NK-92 (cell line): ENCODE results near the gene PPP2R5E.
"Not testable (repeated sequence)": the region's sequence is repeated elsewhere in the genome, so short reads cannot be mapped to it uniquely, and the experiment has no call there.

Source experiments
- DNase-seq: peaks from one replicate; lab custom pipeline; 2025; ENCODE audit not compliant: unreplicated experiment; lab: John Stamatoyannopoulos, UW

PPP2R5E gene

DNA sequence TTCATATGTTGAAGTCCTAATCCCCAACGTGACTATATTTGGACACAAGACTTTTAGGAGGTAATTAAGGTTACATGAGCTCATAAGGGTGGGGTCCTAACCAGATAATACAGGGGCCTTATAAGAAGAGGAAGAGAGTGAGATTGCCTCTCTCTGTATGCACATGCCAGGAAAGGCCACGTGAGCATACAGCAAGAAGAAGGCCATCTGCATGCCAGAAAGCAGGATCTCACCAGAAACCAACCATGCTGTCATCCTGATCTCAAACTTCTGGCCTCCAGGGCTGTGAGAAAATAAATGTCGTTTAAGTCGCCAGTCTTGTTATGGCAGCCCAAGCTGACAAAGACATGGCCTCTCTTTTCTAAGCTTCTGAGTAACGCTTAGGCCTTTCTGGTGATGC is 155.5 kb downstream of the PPP2R5E start:
- no peak for DNase-seq

DNA sequence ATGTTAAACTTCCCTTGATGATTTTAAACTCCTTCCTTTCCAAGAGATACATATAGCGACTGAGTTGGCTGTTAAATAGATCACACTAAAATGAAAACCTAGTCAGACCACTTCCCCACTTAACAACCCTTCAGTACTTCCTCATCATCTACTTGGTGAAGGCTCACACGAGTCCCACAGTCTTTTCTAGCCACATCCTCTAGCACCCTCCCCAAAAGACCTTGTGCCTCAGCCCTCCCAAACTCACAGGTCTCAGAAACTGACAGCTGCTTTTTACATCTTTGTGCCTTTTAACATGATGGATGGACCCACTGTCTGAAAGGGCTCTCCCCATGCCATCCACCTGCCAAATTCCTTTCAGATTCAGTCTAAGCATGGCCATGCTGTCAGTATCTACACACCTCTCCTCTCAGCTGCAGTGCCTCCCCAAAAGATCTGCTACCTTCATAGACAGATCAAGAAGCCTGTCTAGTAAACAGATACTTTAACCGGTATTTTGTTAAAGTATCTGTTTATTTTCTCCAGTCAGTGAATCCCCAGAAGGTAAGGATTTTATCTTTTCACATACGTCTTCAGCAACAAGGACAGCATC is 159.3 kb downstream of the PPP2R5E start:
- DNase-seq, result no peak

DNA sequence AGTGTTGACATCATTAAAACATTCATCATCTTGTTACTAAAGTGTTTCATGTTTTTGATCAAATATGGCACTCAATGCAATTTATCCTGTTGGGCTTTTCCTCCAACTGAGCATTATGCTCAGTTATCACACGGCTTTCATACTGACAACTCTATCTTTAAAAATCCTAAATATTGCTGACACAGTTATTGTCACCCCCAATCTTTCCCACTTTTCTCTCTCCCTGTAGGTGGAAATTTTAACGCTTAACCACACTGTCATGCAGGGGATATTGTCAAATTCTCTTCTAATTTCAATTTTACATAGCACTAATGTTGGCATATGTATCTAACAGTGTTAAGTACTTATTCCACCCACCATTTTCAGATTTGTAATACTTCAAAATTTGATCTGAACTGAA is 164.7 kb downstream of the PPP2R5E start:
- no peak for DNase-seq

DNA sequence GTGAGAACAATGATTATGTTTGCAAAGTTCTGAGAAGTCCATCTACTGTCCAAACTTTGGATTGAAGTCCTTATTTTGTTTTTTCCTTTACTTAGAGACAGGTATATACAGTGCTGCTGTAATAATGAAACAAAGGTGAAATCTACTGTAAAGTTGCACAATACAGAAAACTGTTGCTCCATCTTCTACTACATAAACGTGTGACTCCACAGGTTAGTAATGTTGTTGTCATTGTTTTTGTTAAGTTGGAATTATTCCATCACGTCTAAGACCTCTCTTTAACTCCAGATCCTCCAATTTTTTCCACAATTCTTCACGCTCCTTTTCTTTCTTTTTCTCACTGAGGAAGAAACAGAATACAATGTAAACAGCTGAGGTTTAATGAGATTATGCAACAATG is 167.4 kb downstream of the PPP2R5E start:
- no peak for DNase-seq

DNA sequence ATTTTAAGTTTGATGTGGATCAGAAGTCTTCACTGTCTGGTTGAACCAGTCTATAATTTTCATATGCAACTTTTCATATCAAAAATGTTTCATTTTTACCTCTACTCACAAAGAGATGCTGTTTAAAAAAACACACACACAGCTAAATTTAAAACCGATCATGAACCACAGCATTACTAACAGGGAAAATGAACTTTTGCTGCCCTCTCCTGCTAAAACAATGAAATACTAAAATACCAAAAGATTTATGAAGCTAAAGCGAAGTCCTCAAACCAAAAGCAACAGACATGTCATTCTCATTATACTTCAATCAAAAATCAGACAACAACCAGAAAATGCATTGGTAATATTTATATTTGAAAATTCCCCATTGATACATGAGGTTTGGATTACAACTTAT is 171.6 kb downstream of the PPP2R5E start:
- DNase-seq, result not testable (repeated sequence)

DNA sequence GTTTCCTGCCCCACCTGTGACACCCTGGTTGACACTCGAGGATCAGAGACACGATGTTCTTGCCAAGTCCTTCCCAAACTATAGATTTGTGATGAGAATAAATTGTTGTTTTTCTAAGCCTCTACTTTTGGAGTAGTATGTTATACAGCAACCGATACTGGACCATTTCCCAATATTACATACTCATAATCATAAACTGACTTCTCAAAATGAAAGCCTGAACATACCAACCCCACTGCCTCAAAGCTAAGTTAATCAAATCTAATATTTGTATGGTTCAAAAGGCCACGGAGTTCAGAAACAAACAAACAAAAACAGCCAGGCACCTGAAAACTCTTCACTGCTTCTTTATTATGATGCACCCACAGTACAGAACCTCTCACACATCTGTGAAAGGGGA is 172.1 kb downstream of the PPP2R5E start:
- DNase-seq, result no peak

DNA sequence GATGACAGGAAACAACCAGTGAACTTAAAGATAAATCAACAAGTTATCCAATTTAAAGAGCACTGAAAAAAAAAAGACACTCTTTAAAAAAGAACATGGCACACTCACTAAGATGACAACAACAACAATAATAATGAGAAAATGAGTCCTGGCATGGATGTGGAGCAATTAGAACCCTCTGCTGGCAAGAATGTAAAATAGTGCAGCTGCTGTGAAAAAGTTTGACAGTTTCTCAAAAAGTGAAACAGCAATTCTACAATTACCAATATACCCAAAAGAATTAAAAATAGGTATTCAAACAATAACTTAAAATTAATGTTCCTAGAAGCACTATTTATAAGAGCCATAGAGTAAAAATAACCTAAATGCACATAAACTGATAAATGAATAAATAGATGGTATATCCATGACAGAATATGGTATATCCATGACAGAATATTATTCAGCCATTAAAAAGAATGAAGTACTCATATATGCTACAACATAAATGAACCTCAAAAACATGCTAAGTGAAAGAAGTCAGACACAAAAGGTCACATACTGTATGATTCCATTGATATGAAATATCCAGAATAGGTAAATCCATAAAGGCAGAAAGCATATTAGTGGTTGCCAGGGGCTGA is 175.3 kb downstream of the PPP2R5E start:
- DNase-seq, result no peak

DNA sequence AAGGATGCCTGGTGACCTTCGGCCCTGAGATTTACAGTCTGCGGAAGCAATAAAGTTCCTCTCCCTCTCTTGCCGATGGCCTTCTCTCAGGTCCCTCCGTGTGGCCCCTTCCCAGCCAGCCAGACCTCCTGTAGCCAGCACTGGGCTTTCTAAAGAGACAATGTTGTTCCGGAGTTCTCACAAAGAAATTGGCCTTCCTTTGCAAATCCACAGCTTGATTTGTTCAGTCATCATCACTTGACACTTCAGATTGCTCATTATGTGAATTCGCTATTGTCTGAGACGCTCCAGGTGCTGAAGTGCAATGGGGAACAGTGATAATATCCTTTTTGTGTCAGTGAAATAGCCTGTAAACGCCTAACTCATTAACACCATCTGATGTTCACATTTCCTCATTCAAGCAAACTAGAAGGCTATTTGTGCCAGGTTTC is 180.8 kb downstream of the PPP2R5E start:
- no peak for DNase-seq

DNA sequence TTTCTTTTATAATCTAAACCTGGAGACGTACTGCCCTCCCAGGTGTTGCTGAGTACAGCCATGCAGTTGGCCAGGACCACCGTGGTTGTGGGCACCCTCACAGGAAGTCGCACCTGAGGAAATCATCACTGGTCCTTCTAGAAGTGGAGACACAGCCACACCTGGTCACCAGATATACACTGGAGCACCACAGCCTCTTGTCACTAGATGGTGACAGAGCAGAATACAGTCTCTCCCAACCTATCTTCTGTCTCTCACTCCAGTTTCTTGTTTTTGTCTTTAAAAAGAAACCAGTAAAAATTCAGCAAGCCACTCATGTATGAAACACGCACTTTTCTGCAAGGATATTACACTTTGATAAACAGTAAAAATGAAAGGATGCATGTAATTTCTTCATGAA is 181.4 kb downstream of the PPP2R5E start:
- DNase-seq, result no peak

DNA sequence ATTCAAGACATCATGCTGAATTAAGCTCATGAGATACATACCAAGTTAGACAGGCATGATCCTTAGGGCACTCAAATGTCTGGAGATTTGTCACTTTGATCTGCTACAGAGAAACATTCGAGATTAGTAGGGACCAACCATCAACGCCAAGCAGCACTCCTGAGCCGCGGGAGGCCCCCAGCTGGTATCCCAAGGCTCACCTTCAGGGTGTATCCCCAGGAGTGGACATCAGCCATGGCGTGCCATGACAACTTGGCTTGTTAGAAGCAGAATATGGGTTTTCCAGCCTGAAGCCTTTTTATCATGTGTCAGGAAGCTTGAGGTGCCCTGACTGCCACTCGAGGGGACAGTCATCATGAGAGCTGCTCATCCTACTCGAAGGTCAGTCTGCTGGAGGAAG is 185.3 kb downstream of the PPP2R5E start:
- no peak for DNase-seq

DNA sequence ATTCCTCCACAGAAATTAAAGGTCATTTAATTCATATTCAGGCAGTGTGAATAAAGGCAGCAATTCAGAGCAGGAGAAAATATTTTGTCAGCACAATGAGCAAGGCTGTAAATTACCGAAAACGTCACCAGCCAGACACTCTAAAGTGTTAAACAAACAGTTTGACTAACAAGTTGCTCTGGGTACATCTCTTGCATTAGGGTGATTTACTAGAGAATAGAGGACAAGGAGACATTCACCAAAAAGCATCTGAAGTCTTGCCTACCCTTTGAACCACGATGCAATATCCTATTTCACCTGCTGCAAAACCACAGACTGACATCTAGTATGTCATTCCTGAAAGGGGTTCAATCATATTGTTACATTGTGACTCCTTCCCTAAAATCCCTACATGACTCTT is 197.4 kb downstream of the PPP2R5E start:
- no peak for DNase-seq

DNA sequence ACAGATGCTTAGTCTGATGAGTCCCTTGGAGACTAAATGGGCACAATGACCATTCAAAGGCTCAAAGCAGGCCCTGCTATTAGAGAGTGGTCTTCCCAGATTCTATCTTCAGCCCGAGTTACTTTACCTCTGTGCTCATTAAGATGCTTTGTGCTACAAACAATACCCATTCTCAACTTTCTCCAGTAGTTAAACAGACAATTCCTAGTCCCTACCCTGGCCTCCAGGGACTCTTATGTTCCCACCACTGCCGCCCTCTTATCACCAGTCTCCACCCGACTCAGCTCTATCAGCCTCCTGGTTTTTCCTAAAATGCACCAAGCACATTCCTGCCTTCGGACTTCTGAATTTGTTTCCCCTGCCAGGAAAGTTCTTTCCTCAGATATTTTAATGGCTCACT is 198.8 kb downstream of the PPP2R5E start:
- DNase-seq, result no peak

DNA sequence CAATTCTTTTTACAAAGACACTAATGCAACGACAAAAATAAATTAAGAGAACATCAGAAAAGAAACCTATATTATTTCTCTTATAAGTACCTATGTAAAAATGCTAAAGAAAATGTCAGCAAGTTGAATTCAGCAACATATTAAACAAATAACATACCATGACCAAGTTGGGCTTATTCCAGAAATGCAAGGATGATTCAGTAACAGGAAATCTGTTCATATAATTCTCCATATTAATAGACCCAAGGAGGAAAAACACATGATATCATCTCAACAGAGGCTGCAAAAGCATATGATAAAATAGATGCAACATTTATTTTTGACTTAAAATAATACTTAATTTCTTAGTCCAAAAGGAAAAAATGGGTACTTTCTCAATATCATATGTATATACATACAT is 199.3 kb downstream of the PPP2R5E start:
- DNase-seq, result no peak

DNA sequence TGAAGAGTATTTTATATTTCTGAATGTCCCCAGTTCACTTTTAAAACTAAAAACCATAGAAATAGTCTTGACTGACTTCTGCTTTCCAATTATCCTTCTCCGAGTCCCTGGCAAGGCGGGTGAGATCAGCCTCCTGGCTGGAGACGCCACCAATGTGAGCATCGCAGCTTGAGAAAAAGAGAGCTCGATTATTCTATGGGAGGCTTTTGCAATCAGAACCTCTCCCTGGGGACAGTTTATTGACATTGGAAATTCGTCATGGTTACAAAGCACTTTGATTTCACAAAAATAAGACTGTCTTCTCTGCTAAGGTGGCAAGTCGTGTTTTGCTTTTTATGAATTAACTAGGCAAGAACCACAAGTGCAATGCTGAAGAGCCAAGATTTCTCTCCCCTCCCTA is 200.8 kb downstream of the PPP2R5E start:
- DNase-seq, result no peak

DNA sequence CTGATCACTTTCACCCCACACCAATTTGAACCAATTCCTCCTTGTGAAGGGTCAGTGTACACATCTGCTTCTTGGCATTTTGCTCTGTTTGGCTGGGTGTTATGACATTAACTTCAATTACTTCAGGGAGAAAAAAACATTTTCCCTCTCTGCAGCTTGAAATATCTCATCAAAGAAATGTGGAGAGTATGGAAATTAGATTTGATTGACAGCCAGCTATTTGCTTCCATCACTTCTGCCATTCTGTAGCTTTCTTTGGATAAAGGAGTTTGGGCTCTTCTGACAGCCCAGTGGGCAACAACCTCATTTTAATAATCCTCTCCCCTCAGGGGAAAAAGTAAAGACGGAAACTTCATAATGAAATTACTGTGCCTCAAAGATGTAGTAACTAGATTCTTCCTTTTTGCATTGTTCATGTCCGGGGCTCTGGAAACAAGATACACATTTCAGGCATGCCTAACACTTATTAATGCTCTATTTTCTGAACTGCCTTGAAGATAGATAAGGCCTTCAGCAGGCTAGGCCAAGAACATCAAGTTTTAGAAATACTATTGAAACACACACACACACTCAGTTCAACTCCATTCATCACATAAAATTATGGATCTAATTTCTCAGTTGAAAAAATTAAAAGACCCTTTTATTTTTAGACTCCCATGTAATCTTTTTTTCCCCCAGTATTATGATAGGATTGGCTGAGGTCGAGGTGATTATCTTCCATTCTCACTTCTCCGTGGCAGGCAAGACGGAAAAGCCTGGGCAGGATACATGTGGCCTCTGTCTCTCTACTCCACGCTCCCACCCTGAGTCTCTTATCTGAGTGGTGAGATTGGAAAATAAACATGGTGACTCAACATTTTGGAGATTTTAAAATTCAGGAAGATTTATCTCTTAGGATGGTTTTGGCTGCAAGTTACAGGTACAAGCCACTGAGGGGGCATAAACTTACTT is 214.1 kb downstream of the PPP2R5E start:
- no peak for DNase-seq

DNA sequence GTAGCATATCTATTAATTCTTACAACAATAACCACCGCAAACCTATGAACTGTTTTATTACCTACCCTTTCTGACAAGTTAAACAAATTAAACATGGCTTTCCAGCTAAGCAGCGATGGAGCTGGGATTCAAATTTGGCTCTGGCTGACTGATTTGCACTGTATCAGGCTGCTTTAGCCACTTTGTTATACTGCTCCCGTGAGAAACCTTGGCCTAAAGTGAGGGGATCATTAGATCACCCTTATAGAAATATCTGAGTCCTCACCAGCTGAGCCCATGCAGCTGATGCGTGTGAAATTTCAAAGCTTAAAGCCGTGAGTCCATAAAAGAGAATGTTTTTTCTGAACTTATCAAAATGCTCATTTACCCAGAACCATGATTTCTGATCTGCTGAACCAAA is 216.3 kb downstream of the PPP2R5E start:
- DNase-seq, result no peak

DNA sequence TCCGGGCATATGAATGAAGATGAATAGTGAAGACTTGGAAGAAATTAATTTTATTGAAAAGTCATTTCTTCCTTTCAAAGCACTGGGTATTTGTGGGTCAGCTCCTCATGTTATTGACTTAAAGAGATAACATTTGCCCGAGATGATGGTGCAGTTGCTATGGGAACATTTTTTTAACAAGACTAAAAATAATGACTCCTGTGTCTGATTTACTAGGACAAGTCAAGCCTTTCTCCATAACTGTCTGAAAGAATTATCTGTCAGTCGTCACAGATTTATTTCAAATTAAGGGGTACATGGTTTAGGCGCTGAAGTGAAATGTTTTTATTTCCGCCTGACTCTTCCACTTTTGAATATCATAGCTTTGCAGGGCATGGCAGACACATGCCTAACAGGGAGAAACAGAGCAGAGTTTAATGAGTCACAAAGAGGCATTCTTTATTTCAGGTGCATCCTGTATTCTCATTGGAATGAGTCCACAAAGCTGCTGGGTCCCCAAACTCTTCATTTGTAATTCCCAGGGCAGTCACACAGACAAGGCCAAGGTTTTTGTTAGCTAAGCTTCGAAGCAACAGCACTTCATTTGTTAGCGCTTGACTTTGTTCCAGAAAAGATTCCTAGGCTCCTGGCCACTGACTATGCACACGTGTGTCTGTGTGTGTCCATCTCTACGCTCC is 220.1 kb downstream of the PPP2R5E start:
- DNase-seq, result no peak

DNA sequence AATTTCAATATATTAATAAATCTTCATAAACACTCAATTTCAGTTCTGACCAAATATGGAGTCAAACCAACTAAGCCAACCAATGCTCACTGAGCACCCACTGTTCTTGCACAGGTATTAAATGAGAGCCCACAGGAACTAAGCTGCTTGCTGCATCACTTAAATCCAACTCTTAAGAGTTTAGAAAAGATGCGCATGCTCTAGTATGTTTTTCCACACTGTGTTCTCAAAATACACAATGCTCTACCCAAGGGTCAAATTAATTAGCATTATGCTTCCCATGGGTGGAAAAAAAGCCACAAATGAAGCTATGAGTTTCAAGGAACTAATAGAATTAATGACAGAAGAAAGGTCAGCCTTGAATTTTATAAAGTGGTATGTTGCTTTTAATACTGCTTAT is 220.7 kb downstream of the PPP2R5E start:
- DNase-seq, result no peak
